Measurements from ENCODE around the gene TSPAN9.

DNA sequence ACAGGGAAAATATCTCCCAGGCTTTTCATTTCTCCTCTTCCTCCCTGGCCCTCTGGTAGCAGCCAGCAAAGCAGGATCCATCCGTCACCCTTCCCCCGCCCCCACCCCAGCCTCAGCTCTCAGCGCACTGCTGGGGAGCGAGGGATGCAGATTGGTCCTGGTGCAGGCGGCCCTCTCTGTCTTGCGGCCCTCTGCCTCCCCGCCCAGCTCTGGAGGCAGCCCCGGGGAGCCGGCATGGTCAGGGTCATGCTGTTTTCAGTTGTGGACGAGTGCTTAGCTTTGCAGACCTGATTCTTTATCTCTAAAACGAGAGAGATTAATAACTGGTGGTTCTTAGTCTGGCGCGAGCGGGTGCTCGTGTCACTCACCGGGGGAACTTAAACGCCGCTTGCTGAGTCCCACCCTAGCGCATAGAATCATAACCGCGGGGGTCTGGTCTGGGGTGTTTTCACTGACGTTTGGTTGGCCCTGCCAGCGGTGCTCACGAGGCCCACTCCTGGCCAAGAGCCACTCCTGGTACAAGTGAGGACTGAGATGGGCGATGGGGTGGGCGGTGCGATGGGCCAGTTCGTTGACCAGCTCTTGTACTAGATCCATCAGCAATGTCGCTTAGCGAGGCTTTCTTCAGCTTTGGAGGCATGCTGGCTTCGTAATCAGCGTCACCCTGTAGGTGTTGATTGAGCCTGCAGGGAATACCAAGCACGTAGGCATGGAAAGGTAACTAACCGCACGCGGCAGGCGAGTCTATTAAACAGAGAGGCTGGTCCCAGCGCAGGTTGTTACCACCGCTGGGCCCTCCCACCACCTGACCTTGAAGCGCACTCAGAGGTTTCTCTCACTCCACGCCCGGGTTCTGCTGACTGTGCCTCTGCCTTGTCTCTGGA lies 95.2 kb downstream of the TSPAN9 start:
- no peak for TF ChIP-seq EZH2 (IDR thresholded peaks at IDR 0.05; ENCODE audit: borderline replicate concordance, low read depth, low read length, poor library complexity, severe bottlenecking)
- TF ChIP-seq, protein P1, sequence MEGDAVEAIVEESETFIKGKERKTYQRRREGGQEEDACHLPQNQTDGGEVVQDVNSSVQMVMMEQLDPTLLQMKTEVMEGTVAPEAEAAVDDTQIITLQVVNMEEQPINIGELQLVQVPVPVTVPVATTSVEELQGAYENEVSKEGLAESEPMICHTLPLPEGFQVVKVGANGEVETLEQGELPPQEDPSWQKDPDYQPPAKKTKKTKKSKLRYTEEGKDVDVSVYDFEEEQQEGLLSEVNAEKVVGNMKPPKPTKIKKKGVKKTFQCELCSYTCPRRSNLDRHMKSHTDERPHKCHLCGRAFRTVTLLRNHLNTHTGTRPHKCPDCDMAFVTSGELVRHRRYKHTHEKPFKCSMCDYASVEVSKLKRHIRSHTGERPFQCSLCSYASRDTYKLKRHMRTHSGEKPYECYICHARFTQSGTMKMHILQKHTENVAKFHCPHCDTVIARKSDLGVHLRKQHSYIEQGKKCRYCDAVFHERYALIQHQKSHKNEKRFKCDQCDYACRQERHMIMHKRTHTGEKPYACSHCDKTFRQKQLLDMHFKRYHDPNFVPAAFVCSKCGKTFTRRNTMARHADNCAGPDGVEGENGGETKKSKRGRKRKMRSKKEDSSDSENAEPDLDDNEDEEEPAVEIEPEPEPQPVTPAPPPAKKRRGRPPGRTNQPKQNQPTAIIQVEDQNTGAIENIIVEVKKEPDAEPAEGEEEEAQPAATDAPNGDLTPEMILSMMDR (conservative IDR thresholded peaks at IDR 0.05; ENCODE audit: low read depth, low read length): no peak
